Keratinocyte (primary cell): ENCODE results near the gene WDR12. TPM values are rescaled to one million over a fixed set of nuclear protein-coding genes. Genes with fewer than 3 reads are reported as not detected.

ENCODE experiments used
- DNase-seq: peaks from one replicate; pipeline ENCODE4 v3.0.0-alpha.2; 2011; ENCODE audit warnings: low read depth, missing footprints, low spot score
- FAIRE-seq: peaks from 2 replicates; lab custom pipeline; 2011; peaks lifted over from hg19 to GRCh38; lab: Jason Lieb, UNC
- H2AFZ ChIP-seq: 2 replicates; pipeline ENCODE4 v1.6.0; 2012; ENCODE audit warnings: low read length, control low read depth, inconsistent platforms; ENCODE audit not compliant: control insufficient read depth
- H3K27ac ChIP-seq: 2 replicates; pipeline ENCODE4 v1.5.1; 2011; ENCODE audit warnings: low read length; ENCODE audit not compliant: control insufficient read depth, insufficient read depth
- H3K27me3 ChIP-seq: 3 replicates; pipeline ENCODE4 v1.6.0; 2011; ENCODE audit warnings: low read length; ENCODE audit not compliant: control insufficient read depth, insufficient read depth; ENCODE audit errors: extremely low read depth
- H3K36me3 ChIP-seq, 2 experiments: 2 replicates in 1 of 2; 3 replicates in 1 of 2; pipeline ENCODE4 v1.5.1; 2011; ENCODE audit warnings: low read length in 2 of 2, mild to moderate bottlenecking in 1 of 2; ENCODE audit not compliant: control insufficient read depth in 2 of 2, insufficient read depth in 2 of 2; ENCODE audit errors: extremely low read depth in 1 of 2
- H3K4me1 ChIP-seq: 3 replicates; pipeline ENCODE4 v1.5.1; 2011; ENCODE audit warnings: low read length; ENCODE audit not compliant: control insufficient read depth, insufficient read depth; ENCODE audit errors: extremely low read depth
- H3K4me2 ChIP-seq: 3 replicates; pipeline ENCODE4 v1.6.0; 2011; ENCODE audit warnings: low read depth, low read length; ENCODE audit not compliant: control insufficient read depth, insufficient read depth; ENCODE audit errors: extremely low read depth
- H3K4me3 ChIP-seq, 3 experiments: fragments of 200-600 bp in 1 of 3; sonication (generic) in 1 of 3; 2 replicates in 2 of 3; 3 replicates in 1 of 3; pipeline ENCODE4 v1.5.1; 2011 to 2016; ENCODE audit warnings: low read length in 3 of 3, mild to moderate bottlenecking in 3 of 3, control low read depth in 2 of 3, inconsistent platforms in 1 of 3, low read depth in 1 of 3, mixed read lengths in 1 of 3, mixed run types in 1 of 3, moderate library complexity in 1 of 3; ENCODE audit not compliant: control insufficient read depth in 2 of 3, insufficient read depth in 2 of 3; ENCODE audit errors: extremely low read depth in 1 of 3
- H3K79me2 ChIP-seq: 2 replicates; pipeline ENCODE4 v1.6.0; 2012; ENCODE audit warnings: low read length; ENCODE audit not compliant: control insufficient read depth, insufficient read depth
- H3K9ac ChIP-seq: 3 replicates; pipeline ENCODE4 v1.6.0; 2011; ENCODE audit warnings: low read length; ENCODE audit not compliant: control insufficient read depth, insufficient read depth; ENCODE audit errors: extremely low read depth
- H3K9me1 ChIP-seq: 3 replicates; pipeline ENCODE4 v1.6.0; 2011; ENCODE audit warnings: low read length; ENCODE audit not compliant: control insufficient read depth, insufficient read depth; ENCODE audit errors: extremely low read depth
- H3K9me3 ChIP-seq: 2 replicates; pipeline ENCODE4 v1.5.1; 2012; ENCODE audit warnings: low read depth, low read length; ENCODE audit not compliant: control insufficient read depth
- H4K20me1 ChIP-seq: 3 replicates; pipeline ENCODE4 v1.6.0; 2011; ENCODE audit warnings: low read length; ENCODE audit not compliant: control insufficient read depth, insufficient read depth; ENCODE audit errors: extremely low read depth
- EZH2 ChIP-seq: IDR thresholded peaks from one replicate; pipeline ENCODE4 v1.6.1; 2012; ENCODE audit warnings: inconsistent platforms, mild to moderate bottlenecking, low read length, moderate library complexity
- dilution Hi-C: fragments of 300-500 bp; cut with MboI; formaldehyde crosslinking; loops from one replicate; pipeline ENCODE4 v1.7.0; 2020; ENCODE audit warnings: low sequenced_read_pairs; ENCODE audit not compliant: extremely low pct_ligation_motif_present
- polyA minus RNA-seq, 3 experiments: library from RNA; depleted of rRNA, polyadenylated mRNA; stranded (reverse); fragments of >200 nt; gene quantifications; 1 replicate in 1 of 3; 2 replicates in 1 of 3; 3 replicates in 1 of 3; pipeline ENCODE4 v1.2.3, GENCODE V29; 2011
- polyA plus RNA-seq, 5 experiments: library from polyadenylated mRNA; depleted of rRNA in 3 of 5; stranded (reverse) in 3 of 5; stranded (forward) in 1 of 5; unstranded in 1 of 5; fragments of >200 nt; gene quantifications; 1 replicate in 1 of 5; 2 replicates in 3 of 5; 3 replicates in 1 of 5; pipeline versions ENCODE4 v1.2.1 to v1.2.3, GENCODE V29; 2011 to 2012; ENCODE audit warnings: missing spikeins in 2 of 5, low read depth in 1 of 5, low replicate concordance in 1 of 5
- TF ChIP-seq, protein P1 (sequence below), 3 experiments: IDR thresholded peaks in 1 of 3; conservative IDR thresholded peaks in 1 of 3; optimal IDR thresholded peaks in 1 of 3; 2 replicates in 2 of 3; 3 replicates in 1 of 3; pipeline versions ENCODE3 to v1.5.1; 2011; ENCODE audit warnings: low read length in 3 of 3, mild to moderate bottlenecking in 3 of 3, moderate library complexity in 2 of 3, control low read depth in 1 of 3, inconsistent platforms in 1 of 3; ENCODE audit not compliant: insufficient read depth in 2 of 3; ENCODE audit errors: extremely low read depth in 1 of 3

WDR12 gene
- polyA plus RNA-seq (38.7 to 109 TPM (median 51.4 TPM) in 3 replicates), polyA minus RNA-seq (9.9 to 32.3 TPM (median 25.3 TPM) in 3 replicates)
- polyA plus RNA-seq (2011; ENCODE audit: low read depth): 107 TPM
- polyA plus RNA-seq (2011; cell fraction: cytosol; rRNA removed): 24.5 and 32.2 TPM in 2 replicates
- 35.2 and 57.3 TPM in 2 replicates for polyA plus RNA-seq (2011; cell fraction: nucleus; rRNA removed)
- polyA plus RNA-seq (2012; ENCODE audit: low replicate concordance): 44.8 and 57.3 TPM in 2 replicates
- polyA minus RNA-seq (2011; cell fraction: cytosol; rRNA and poly(A)+ RNA removed): 16.9 TPM
- 12.8 and 26.4 TPM in 2 replicates for polyA minus RNA-seq (2011; cell fraction: nucleus; rRNA and poly(A)+ RNA removed)

DNA sequence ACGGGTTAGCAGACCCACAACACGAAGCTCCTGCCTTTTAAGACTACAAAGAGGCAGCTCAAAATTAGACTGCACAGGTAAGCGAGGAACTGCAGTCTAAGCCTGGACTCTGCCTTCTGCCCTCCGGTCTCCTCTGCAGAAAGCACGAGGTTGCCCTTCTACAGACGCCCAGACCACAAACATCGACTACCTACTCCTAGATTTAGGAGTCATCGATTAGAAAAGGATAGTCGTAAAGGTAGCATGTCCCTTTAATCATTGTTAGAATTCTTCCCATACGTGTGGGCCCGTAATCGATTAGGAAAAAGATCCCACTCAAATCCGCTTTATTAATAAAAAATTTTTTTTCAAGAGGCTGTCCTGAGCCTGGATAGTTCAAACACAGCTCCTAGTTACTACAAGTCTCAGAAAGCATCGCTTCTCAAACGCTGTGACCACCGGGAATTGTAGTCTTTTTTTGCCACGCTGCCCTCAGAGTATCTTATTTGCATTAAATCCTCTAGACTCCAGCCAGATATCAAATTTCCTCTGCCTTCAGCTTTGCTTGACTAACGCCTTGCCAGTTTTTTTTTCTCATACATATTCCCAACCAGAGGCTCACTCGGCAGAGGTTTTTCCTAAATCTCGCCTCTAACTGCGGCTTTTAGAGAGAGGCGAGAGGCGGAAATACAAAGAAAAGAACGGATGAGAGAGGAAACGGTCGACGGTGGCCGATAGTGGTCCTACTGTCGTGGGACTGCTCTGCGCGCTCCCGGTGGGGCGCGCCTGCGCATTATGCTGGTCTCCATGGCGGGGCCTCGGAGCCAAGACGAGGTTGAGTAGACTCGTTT, at the start of gene WDR12, which contains the start of gene CARF:
WDR12 (minus strand) TSS at position 162 of the 830 bp plus-strand sequence. CDS start 197 bp downstream, outside the sequence.
CARF (plus strand) TSS at position 764 of the 830 bp plus-strand sequence. CDS start 29,628 bp downstream, outside the sequence.
- Histone ChIP-seq H3K27ac (peak within 1 kb of the TSS; percentile 91), H3K4me3 (peak within 1 kb of the TSS; percentile 85 to 96 (median 86)), H3K9me3 (no peaks in the 10 kb centered on the region), H3K4me2 (peak within 1 kb of the TSS; percentile 87), H2AFZ (peak within 1 kb of the TSS; percentile 87), H3K9ac (peak within 1 kb of the TSS; percentile 90), H3K4me1 (peaks cover 6% of the 10 kb centered on the region), H3K36me3 (peaks cover 0 to 5% of the 10 kb centered on the region in 2 experiments), H3K27me3 (no peaks in the 10 kb centered on the region), H3K79me2 (peaks cover 41% of the 10 kb centered on the region), H4K20me1 (no peaks in the 10 kb centered on the region), H3K9me1 (no peaks in the 10 kb centered on the region)
- TF ChIP-seq, protein P1, sequence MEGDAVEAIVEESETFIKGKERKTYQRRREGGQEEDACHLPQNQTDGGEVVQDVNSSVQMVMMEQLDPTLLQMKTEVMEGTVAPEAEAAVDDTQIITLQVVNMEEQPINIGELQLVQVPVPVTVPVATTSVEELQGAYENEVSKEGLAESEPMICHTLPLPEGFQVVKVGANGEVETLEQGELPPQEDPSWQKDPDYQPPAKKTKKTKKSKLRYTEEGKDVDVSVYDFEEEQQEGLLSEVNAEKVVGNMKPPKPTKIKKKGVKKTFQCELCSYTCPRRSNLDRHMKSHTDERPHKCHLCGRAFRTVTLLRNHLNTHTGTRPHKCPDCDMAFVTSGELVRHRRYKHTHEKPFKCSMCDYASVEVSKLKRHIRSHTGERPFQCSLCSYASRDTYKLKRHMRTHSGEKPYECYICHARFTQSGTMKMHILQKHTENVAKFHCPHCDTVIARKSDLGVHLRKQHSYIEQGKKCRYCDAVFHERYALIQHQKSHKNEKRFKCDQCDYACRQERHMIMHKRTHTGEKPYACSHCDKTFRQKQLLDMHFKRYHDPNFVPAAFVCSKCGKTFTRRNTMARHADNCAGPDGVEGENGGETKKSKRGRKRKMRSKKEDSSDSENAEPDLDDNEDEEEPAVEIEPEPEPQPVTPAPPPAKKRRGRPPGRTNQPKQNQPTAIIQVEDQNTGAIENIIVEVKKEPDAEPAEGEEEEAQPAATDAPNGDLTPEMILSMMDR (optimal IDR thresholded peaks at IDR 0.05 in 1 of 3, IDR thresholded peaks at IDR 0.05 in 1 of 3, conservative IDR thresholded peaks at IDR 0.05 in 1 of 3; ENCODE audit: extremely low read depth in 1 of 3, insufficient read depth in 2 of 3, low read length in 3 of 3): no peak
- no peak for TF ChIP-seq EZH2
- no peak for DNase-seq
- dilution Hi-C loops: no loop called here
- peak; percentile 65 for FAIRE-seq

DNA sequence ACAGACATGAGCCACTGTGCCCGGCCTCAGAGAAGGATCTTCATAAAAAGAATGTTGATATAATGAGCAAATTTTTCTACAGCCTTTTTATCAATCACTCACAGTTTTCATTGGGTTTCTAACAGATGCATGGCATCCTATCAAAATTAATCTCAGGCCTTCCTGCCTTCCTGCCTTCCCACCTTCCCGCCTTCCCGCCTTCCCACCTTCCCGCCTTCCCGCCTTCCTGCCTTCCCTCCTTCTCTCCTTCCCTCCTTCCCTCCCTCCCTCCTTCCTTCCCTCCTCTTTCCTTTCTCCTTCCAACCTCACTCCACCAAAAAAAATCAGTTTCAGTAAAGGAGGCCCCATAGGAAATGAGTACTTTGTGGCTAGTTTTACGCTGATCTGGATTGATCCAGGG, 49.1 kb upstream of the WDR12 start:
- no peaks in the 10 kb centered on the region for H3K9me1 ChIP-seq
- dilution Hi-C loops: no loop called here
- H3K79me2 ChIP-seq: no peaks in the 10 kb centered on the region
- H2AFZ ChIP-seq: no peak overlapping the region
- no peak overlapping the region for H3K9ac ChIP-seq
- H3K4me3 ChIP-seq: no peak overlapping the region
- H3K27me3 ChIP-seq: no peaks in the 10 kb centered on the region
- DNase-seq (no peak), FAIRE-seq (no peak)
- H3K4me1 ChIP-seq: no peaks in the 10 kb centered on the region
- no peaks in the 10 kb centered on the region for H4K20me1 ChIP-seq
- H3K4me2 ChIP-seq: no peak overlapping the region
- H3K9me3 ChIP-seq: no peaks in the 10 kb centered on the region
- H3K27ac ChIP-seq: no peak overlapping the region
- TF ChIP-seq, protein P1 (optimal IDR thresholded peaks at IDR 0.05 in 1 of 3, IDR thresholded peaks at IDR 0.05 in 1 of 3, conservative IDR thresholded peaks at IDR 0.05 in 1 of 3; ENCODE audit: extremely low read depth in 1 of 3, insufficient read depth in 2 of 3, low read length in 3 of 3): no peak
- no peak for TF ChIP-seq EZH2
- H3K36me3 ChIP-seq: no peaks in the 10 kb centered on the region
